ENCODE measurements around the gene PACSIN3.

- TF ChIP-seq CTCF (IDR thresholded peaks at IDR 0.05; ENCODE audit: extremely low read depth in 1 of 2, insufficient read depth in 1 of 2, low read depth in 1 of 2, low read length in 2 of 2) (no peak), EZH2 (IDR thresholded peaks at IDR 0.05; ENCODE audit: borderline replicate concordance, low read depth, low read length, severe bottlenecking) (no peak), MAX (IDR thresholded peaks at IDR 0.05; ENCODE audit: insufficient read depth, insufficient read length) (no peak), POLR2A (IDR thresholded peaks at IDR 0.05; ENCODE audit: low read depth, low read length) (no peak)
These were observed 3.0 kb downstream of the PACSIN3 start for GRCh38 chr11:47183031-47183856.

Data from endothelial cell of umbilical vein (primary cell).